Measurements from ENCODE around the gene CD209.

- TF ChIP-seq POLR2A (IDR thresholded peaks at IDR 0.05; ENCODE audit: low read depth) = no peak
- TF ChIP-seq CTCF (IDR thresholded peaks at IDR 0.05) = no peak
- no peak for TF ChIP-seq POLR2AphosphoS5 (IDR thresholded peaks at IDR 0.05)
These were observed 8.9 kb upstream of the CD209 start for GRCh38 chr19:7756258-7756657.
